ENCODE data around the gene ACAD9. TPM values are rescaled to one million over a fixed set of nuclear protein-coding genes. Genes with fewer than 3 reads are reported as not detected.

ACAD9 gene
- total RNA-seq, 4 donors from 2014 or later: 36.2 to 48.9 (median 46.8) TPM

- no peak for TF ChIP-seq CTCF (IDR thresholded peaks at IDR 0.05)
- no peak for ATAC-seq (ENCODE audit: low FRiP score)
Measured at GRCh38 chr3:128850544-128850943, 28.9 kb upstream of the ACAD9 start.

GRCh38 chr3:128851601-128852000, 27.8 kb upstream of the ACAD9 start:
- DNase-seq (ENCODE audit: low spot score) (no peak), ATAC-seq (ENCODE audit: low FRiP score) (no peak)
- TF ChIP-seq CTCF (IDR thresholded peaks at IDR 0.05): no peak

More at GRCh38 chr3:128850544-128850943, 28.9 kb upstream of the ACAD9 start:
- no peak for DNase-seq (ENCODE audit: low spot score)

- no peak for TF ChIP-seq CTCF (IDR thresholded peaks at IDR 0.05)
- DNase-seq (ENCODE audit: low spot score) (no peak), ATAC-seq (ENCODE audit: low FRiP score) (no peak)
Measured at GRCh38 chr3:128853826-128854225, 25.6 kb upstream of the ACAD9 start.

GRCh38 chr3:128854475-128854874, 24.9 kb upstream of the ACAD9 start:
- no peak for TF ChIP-seq CTCF (IDR thresholded peaks at IDR 0.05)
- ATAC-seq (ENCODE audit: low FRiP score) (no peak), DNase-seq (ENCODE audit: low spot score) (no peak)

GRCh38 chr3:128855569-128855968, 23.9 kb upstream of the ACAD9 start:
- DNase-seq (ENCODE audit: low spot score) (no peak), ATAC-seq (ENCODE audit: low FRiP score) (no peak)
- TF ChIP-seq CTCF (IDR thresholded peaks at IDR 0.05): no peak

- ATAC-seq (ENCODE audit: low FRiP score) (no peak), DNase-seq (ENCODE audit: low spot score) (no peak)
- no peak for TF ChIP-seq CTCF (IDR thresholded peaks at IDR 0.05)
Measured at GRCh38 chr3:128858167-128858566, 21.3 kb upstream of the ACAD9 start.

- no peak for DNase-seq (ENCODE audit: low spot score)
- no peak for ATAC-seq (ENCODE audit: low FRiP score)
- no peak for TF ChIP-seq CTCF (IDR thresholded peaks at IDR 0.05)
Measured at GRCh38 chr3:128859630-128860029, 19.8 kb upstream of the ACAD9 start.
